Mesendoderm (in vitro differentiated cells): Measurements from ENCODE around the gene MEF2A.

Experiments used
- DNase-seq: peaks from one replicate; pipeline ENCODE4 v3.0.0; 2013
- H2AK5ac ChIP-seq: 2 replicates; pipeline ENCODE4 v1.6.1; 2013; ENCODE audit warnings: low read length, inconsistent platforms
- H2BK120ac ChIP-seq: 2 replicates; pipeline ENCODE4 v1.6.1; 2013; ENCODE audit warnings: low read depth, mild to moderate bottlenecking, low read length, moderate library complexity, mixed read lengths
- H2BK15ac ChIP-seq: replicated peaks from 2 replicates; pipeline ENCODE4 v1.6.1; 2013; ENCODE audit warnings: low read depth, mild to moderate bottlenecking, moderate library complexity
- H2BK5ac ChIP-seq: 2 replicates; pipeline ENCODE4 v1.6.1; 2013; ENCODE audit warnings: low read length, inconsistent platforms
- H3K18ac ChIP-seq: 2 replicates; pipeline ENCODE4 v1.6.1; 2013; ENCODE audit warnings: mild to moderate bottlenecking, low read length, mixed read lengths
- H3K23ac ChIP-seq: one replicate; pipeline ENCODE4 v1.6.1; 2013; ENCODE audit warnings: low read length
- H3K27ac ChIP-seq: 2 replicates; pipeline ENCODE4 v1.5.1; 2013; ENCODE audit warnings: low read depth, mild to moderate bottlenecking, inconsistent platforms, low read length, moderate library complexity
- H3K27me3 ChIP-seq: 2 replicates; pipeline ENCODE4 v1.6.1; 2013; ENCODE audit warnings: low read length, control low read depth, mild to moderate bottlenecking, inconsistent platforms; ENCODE audit not compliant: insufficient read depth, poor library complexity
- H3K36me3 ChIP-seq: 2 replicates; pipeline ENCODE4 v1.6.1; 2013; ENCODE audit warnings: low read length, inconsistent platforms; ENCODE audit not compliant: control insufficient read depth, insufficient read depth
- H3K4ac ChIP-seq: one replicate; pipeline ENCODE4 v1.6.1; 2013; ENCODE audit warnings: low read depth, mild to moderate bottlenecking, low read length, moderate library complexity
- H3K4me1 ChIP-seq: 2 replicates; pipeline ENCODE4 v1.6.1; 2013; ENCODE audit warnings: low read depth, low read length, inconsistent platforms; ENCODE audit not compliant: control insufficient read depth
- H3K4me2 ChIP-seq: 2 replicates; pipeline ENCODE4 v1.6.1; 2013; ENCODE audit warnings: low read length
- H3K4me3 ChIP-seq: 2 replicates; pipeline ENCODE4 v1.5.1; 2013; ENCODE audit warnings: mild to moderate bottlenecking, low read length
- H3K56ac ChIP-seq: one replicate; pipeline ENCODE4 v1.6.1; 2013; ENCODE audit warnings: low read length
- H3K79me1 ChIP-seq: 2 replicates; pipeline ENCODE4 v1.6.1; 2013; ENCODE audit warnings: low read length, inconsistent platforms
- H3K79me2 ChIP-seq: 2 replicates; pipeline ENCODE4 v1.6.1; 2013; ENCODE audit warnings: mild to moderate bottlenecking, low read length; ENCODE audit not compliant: control insufficient read depth, insufficient read depth
- H3K9ac ChIP-seq: 2 replicates; pipeline ENCODE4 v1.6.1; 2013; ENCODE audit warnings: low read length, inconsistent platforms
- H4K5ac ChIP-seq: one replicate; pipeline ENCODE4 v1.6.1; 2013; ENCODE audit warnings: low read length
- H4K8ac ChIP-seq: one replicate; pipeline ENCODE4 v1.6.1; 2013; ENCODE audit warnings: low read depth, mild to moderate bottlenecking, control low read depth, low read length, moderate library complexity
- WGBS: extraction: QIAGEN DNeasy Blood & Tissue Kit; methylation state at CpG from one replicate; pipeline ENCODE4 v1.1.7; 2013; ENCODE audit warnings: low lambda C conversion rate, missing lambda C conversion rate; ENCODE audit not compliant: insufficient coverage; ENCODE audit errors: extremely low coverage; 5-methylcytosine and 5-hydroxymethylcytosine counted together

The MEF2A gene

GRCh38 chr15:99546441-99547100, 19.2 kb upstream of the MEF2A start:
- Histone ChIP-seq H3K36me3 (no peaks in the 10 kb centered on the region), H3K4ac (no peak overlapping the region), H3K56ac (no peak overlapping the region), H3K27me3 (no peaks in the 10 kb centered on the region), H2BK120ac (no peak overlapping the region), H3K18ac (no peak overlapping the region), H3K4me1 (no peaks in the 10 kb centered on the region), H3K4me2 (no peak overlapping the region), H4K8ac (no peak overlapping the region), H2BK15ac (no peak overlapping the region), H3K9ac (no peak overlapping the region), H3K27ac (no peak overlapping the region), H4K5ac (no peak overlapping the region), H3K4me3 (no peak overlapping the region), H3K79me2 (no peaks in the 10 kb centered on the region), H2AK5ac (no peak overlapping the region), H3K79me1 (no peaks in the 10 kb centered on the region), H3K23ac (no peak overlapping the region), H2BK5ac (no peak overlapping the region)
- no CpG with 5 or more reads among the region's 4 CpGs for WGBS
- no peak for DNase-seq

GRCh38 chr15:99547517-99547916, 18.3 kb upstream of the MEF2A start:
- H3K18ac ChIP-seq, result no peak overlapping the region
- no peak overlapping the region for H3K9ac ChIP-seq
- H4K8ac ChIP-seq, result no peak overlapping the region
- no CpG with 5 or more reads among the region's 3 CpGs for WGBS
- no peak overlapping the region for H3K4me3 ChIP-seq
- H2BK5ac ChIP-seq, result no peak overlapping the region
- no peak overlapping the region for H3K4ac ChIP-seq
- no peak overlapping the region for H4K5ac ChIP-seq
- no peaks in the 10 kb centered on the region for H3K79me2 ChIP-seq
- H3K4me2 ChIP-seq, result no peak overlapping the region
- no peak for DNase-seq
- no peak overlapping the region for H3K23ac ChIP-seq
- no peaks in the 10 kb centered on the region for H3K36me3 ChIP-seq
- H3K27me3 ChIP-seq, result no peaks in the 10 kb centered on the region
- H3K79me1 ChIP-seq, result no peaks in the 10 kb centered on the region
- no peak overlapping the region for H2BK15ac ChIP-seq
- no peak overlapping the region for H3K56ac ChIP-seq
- H3K4me1 ChIP-seq, result no peaks in the 10 kb centered on the region
- H2AK5ac ChIP-seq, result no peak overlapping the region
- no peak overlapping the region for H3K27ac ChIP-seq
- no peak overlapping the region for H2BK120ac ChIP-seq

DNA sequence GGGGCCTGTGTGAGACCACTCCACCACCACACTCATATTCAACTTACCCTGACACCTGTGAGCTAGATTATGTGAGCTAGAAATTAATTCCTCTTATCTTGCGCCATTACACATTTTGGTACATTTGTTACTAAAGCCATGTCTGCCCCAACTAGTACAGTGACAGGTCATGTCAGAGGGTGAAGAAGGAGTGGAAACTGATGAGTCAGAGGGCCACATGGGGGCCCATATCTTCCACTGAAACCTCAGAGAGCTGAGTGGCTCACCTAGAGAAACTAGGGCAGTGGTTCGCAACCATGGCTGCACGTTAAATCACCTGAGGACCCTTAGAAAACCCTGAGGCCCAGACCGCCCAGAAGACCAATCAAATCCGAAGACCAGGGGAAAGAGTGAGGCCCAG, 15.7 kb upstream of the MEF2A start:
- H2BK120ac ChIP-seq, result no peak overlapping the region
- no peak for DNase-seq
- H3K27ac ChIP-seq, result no peak overlapping the region
- no peak overlapping the region for H4K5ac ChIP-seq
- H3K18ac ChIP-seq, result no peak overlapping the region
- H3K27me3 ChIP-seq, result no peaks in the 10 kb centered on the region
- no peak overlapping the region for H2BK5ac ChIP-seq
- no peak overlapping the region for H4K8ac ChIP-seq
- no peak overlapping the region for H3K23ac ChIP-seq
- H3K79me2 ChIP-seq, result no peaks in the 10 kb centered on the region
- no peak overlapping the region for H2BK15ac ChIP-seq
- no peak overlapping the region for H3K4me3 ChIP-seq
- no peak overlapping the region for H2AK5ac ChIP-seq
- no peak overlapping the region for H3K4me2 ChIP-seq
- no peak overlapping the region for H3K4ac ChIP-seq
- no CpG with 5 or more reads among the region's 5 CpGs for WGBS
- no peak overlapping the region for H3K9ac ChIP-seq
- no peaks in the 10 kb centered on the region for H3K79me1 ChIP-seq
- H3K36me3 ChIP-seq, result no peaks in the 10 kb centered on the region
- H3K56ac ChIP-seq, result no peak overlapping the region
- H3K4me1 ChIP-seq, result no peaks in the 10 kb centered on the region

GRCh38 chr15:99552111-99552510, 13.7 kb upstream of the MEF2A start:
- no peak overlapping the region for H4K8ac ChIP-seq
- H3K18ac ChIP-seq, result no peak overlapping the region
- no peak overlapping the region for H3K4me3 ChIP-seq
- no peak overlapping the region for H3K4me2 ChIP-seq
- no peaks in the 10 kb centered on the region for H3K27me3 ChIP-seq
- H3K4me1 ChIP-seq, result no peaks in the 10 kb centered on the region
- H3K79me1 ChIP-seq, result no peaks in the 10 kb centered on the region
- DNase-seq, result no peak
- no peak overlapping the region for H4K5ac ChIP-seq
- no peak overlapping the region for H3K56ac ChIP-seq
- H2BK15ac ChIP-seq, result no peak overlapping the region
- H2BK120ac ChIP-seq, result no peak overlapping the region
- H3K23ac ChIP-seq, result no peak overlapping the region
- no CpG with 5 or more reads among the region's 2 CpGs for WGBS
- H2BK5ac ChIP-seq, result no peak overlapping the region
- no peak overlapping the region for H2AK5ac ChIP-seq
- no peak overlapping the region for H3K9ac ChIP-seq
- H3K27ac ChIP-seq, result no peak overlapping the region
- no peaks in the 10 kb centered on the region for H3K79me2 ChIP-seq
- no peak overlapping the region for H3K4ac ChIP-seq
- no peaks in the 10 kb centered on the region for H3K36me3 ChIP-seq

- Histone ChIP-seq H2AK5ac (no peak overlapping the region), H3K23ac (no peak overlapping the region), H3K4me1 (no peaks in the 10 kb centered on the region), H3K18ac (no peak overlapping the region), H3K79me1 (no peaks in the 10 kb centered on the region), H3K36me3 (no peaks in the 10 kb centered on the region), H3K79me2 (no peaks in the 10 kb centered on the region), H3K4ac (no peak overlapping the region), H2BK120ac (no peak overlapping the region), H3K9ac (no peak overlapping the region), H2BK15ac (no peak overlapping the region), H2BK5ac (no peak overlapping the region), H4K5ac (no peak overlapping the region), H3K4me2 (no peak overlapping the region), H3K4me3 (no peak overlapping the region), H4K8ac (no peak overlapping the region), H3K27ac (no peak overlapping the region), H3K56ac (no peak overlapping the region), H3K27me3 (no peaks in the 10 kb centered on the region)
- WGBS, result no CpG with 5 or more reads among the region's 5 CpGs
- DNase-seq, result no peak
Observed at GRCh38 chr15:99554880-99555488, 10.8 kb upstream of the MEF2A start.

- Histone ChIP-seq H3K56ac (no peak overlapping the region), H3K27me3 (no peaks in the 10 kb centered on the region), H3K4me1 (no peaks in the 10 kb centered on the region), H3K9ac (no peak overlapping the region), H3K79me1 (no peaks in the 10 kb centered on the region), H4K5ac (no peak overlapping the region), H3K4me3 (no peak overlapping the region), H3K18ac (no peak overlapping the region), H3K36me3 (no peaks in the 10 kb centered on the region), H3K79me2 (no peaks in the 10 kb centered on the region), H2BK120ac (no peak overlapping the region), H2BK5ac (no peak overlapping the region), H3K23ac (no peak overlapping the region), H2AK5ac (no peak overlapping the region), H4K8ac (no peak overlapping the region), H3K27ac (no peak overlapping the region), H3K4me2 (no peak overlapping the region), H2BK15ac (no peak overlapping the region), H3K4ac (no peak overlapping the region)
- DNase-seq, result no peak
- no CpG with 5 or more reads among the region's 5 CpGs for WGBS
Observed at GRCh38 chr15:99556011-99556410, 9.8 kb upstream of the MEF2A start.
